EL (cell line): ENCODE results near the gene PCDH1.

Experiments used
- DNase-seq: peaks from one replicate; pipeline ENCODE4 v3.0.0-alpha.2; 2016

Gene PCDH1

DNA sequence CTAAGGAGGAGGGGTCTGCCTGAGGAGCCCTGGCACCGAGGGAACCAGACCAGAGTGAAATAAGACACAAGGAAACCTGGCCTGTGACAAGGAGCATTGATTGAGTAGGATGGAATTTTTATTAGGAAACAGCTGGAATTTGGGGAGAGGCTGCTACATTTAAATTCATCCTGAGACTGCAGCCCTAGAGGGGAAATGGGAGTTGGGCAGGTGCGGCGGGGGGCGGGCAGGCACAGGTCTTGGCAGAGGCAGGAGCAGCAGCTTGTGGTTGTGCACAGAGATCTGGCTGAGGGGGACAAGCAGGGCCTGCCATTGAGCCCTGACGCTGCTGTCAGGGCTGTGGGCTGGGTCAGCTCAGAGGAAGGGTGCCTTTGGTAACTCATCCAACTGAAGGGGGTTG is 71.6 kb downstream of the PCDH1 start:
- DNase-seq = no peak

DNA sequence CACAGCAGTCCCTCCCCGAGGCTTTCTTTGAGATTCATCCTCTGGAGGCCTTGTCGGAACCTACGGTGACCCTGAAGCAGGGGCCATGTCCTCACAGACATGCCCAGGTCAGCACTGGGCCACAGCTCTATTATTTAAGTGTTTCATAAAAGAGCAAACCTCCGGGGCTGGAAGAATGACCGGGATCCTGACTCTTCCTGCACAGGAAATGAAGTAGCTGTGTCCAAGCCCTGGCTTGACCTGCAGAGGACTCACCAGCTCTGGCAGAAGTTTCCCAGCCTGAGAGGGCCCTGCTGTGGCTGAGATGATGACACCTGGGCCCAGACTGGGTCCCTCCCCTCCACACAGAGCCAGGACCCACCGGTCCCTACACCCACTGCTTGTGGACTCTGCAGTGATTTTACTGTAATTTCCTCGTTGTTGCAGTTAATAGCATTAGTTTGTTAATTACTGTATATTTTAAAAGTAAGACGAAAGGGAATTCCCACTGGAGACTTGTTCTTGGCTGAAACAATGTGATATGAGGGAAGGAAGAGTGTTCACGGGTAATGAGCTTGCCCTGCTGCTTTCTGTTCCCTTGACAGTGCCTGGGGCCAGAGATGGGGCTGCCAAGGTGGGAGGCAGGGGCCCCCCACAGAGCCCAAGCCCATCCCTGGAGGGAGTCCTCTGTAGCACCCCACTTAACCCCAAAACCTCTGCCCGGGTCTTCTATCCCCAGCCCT is 72.2 kb downstream of the PCDH1 start:
- no peak for DNase-seq

DNA sequence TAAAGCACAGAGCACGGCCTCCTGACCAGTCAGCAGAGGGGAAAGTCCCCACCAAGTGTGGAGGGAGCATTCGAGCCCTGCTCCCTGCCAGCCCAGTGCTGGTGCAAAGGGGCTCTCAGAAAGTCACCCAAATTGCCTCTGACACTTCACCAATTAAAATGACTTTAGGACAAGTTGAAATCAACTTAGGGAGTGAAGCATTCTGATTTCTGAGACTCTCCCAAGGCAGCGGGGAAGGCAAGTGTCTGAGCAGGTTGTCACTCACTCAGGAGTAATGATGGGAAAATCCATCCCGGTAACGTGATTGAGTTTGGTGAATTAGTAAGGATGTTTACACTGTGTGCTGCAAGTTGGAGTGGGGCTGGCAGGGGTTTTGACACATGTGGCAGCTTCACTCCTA is 73.7 kb downstream of the PCDH1 start:
- DNase-seq = no peak
